GM10248 (cell line): ENCODE results near the gene CST4.

Experiments used
- CTCF ChIA-PET: fragments of 300-600 bp; sonication (Branson Sonifier 250); formaldehyde crosslinking; extraction: SDS; loops from one replicate; lab custom pipeline; 2021; ENCODE audit warnings: antibody characterized with exemption; lab: Yijun Ruan, JAX
- POLR2A ChIA-PET: fragments of 350-650 bp; sonication (Branson Sonifier 250); formaldehyde crosslinking; extraction: SDS; loops from one replicate; lab custom pipeline; 2020; ENCODE audit warnings: antibody characterized with exemption; lab: Yijun Ruan, JAX
- DNase-seq: peaks from one replicate; pipeline ENCODE4 v3.0.0; 2012; ENCODE audit errors: extremely low spot score
- CTCF ChIP-seq: IDR thresholded peaks from 2 replicates; pipeline ENCODE4 v1.5.1; 2012; ENCODE audit warnings: mild to moderate bottlenecking, low read depth; ENCODE audit errors: extremely low read depth, missing control alignments, control extremely low read depth

Gene CST4

GRCh38 chr20:23683807-23684206, 5.0 kb downstream of the CST4 start:
- ChIA-PET POLR2A (no interaction called here), CTCF (no interaction called here)
- no peak for DNase-seq
- TF ChIP-seq CTCF = no peak

GRCh38 chr20:23683281-23683680, 5.6 kb downstream of the CST4 start:
- ChIA-PET CTCF (no interaction called here), POLR2A (no interaction called here)
- no peak for DNase-seq
- TF ChIP-seq CTCF = no peak

GRCh38 chr20:23680146-23680545, 8.7 kb downstream of the CST4 start:
- ChIA-PET POLR2A (no interaction called here), CTCF (no interaction called here)
- no peak for TF ChIP-seq CTCF
- no peak for DNase-seq

GRCh38 chr20:23679133-23680092, 9.4 kb downstream of the CST4 start:
- TF ChIP-seq CTCF = no peak
- CTCF ChIA-PET = interaction anchor here (1.0 kb wide), 1 partner anchor 11 kb away, joined by 5 read pairs; no protein-coding TSS in a partner anchor
- no peak for DNase-seq
- POLR2A ChIA-PET = no interaction called here

GRCh38 chr20:23673209-23673608, 15.6 kb downstream of the CST4 start:
- DNase-seq = no peak
- TF ChIP-seq CTCF = no peak
- POLR2A ChIA-PET = no interaction called here
- CTCF ChIA-PET = no interaction called here

GRCh38 chr20:23672158-23672557, 16.7 kb downstream of the CST4 start:
- CTCF ChIA-PET = interaction anchor here (1.4 kb wide), 1 partner anchor 9 kb away, joined by 5 read pairs; no protein-coding TSS in a partner anchor
- no peak for DNase-seq
- POLR2A ChIA-PET = no interaction called here
- TF ChIP-seq CTCF = no peak
